NCI-H2171 treated with DMSO at 0.1 percent for 48 hours (cell line): ENCODE results near the gene DEAF1.
A peak's percentile ranks its signal among the peaks of the same experiment; 100 is the strongest.
"Not testable (repeated sequence)": the region's sequence is repeated elsewhere in the genome, so short reads cannot be mapped to it uniquely, and the experiment has no call there.

ENCODE experiments used
- DNase-seq: peaks from one replicate; lab custom pipeline; 2025; lab: John Stamatoyannopoulos, UW

Gene DEAF1

GRCh38 chr11:694563-695287 is at the start of gene DEAF1:
Gene DEAF1 (minus strand): TSS chr11:695222. CDS start chr11:695047, 175 bp downstream.
- peak; percentile 88 for DNase-seq

- no peak for DNase-seq
Observed at GRCh38 chr11:742571-743201, 47.7 kb upstream of the DEAF1 start.

- no peak for DNase-seq
Observed at GRCh38 chr11:742156-742546, 47.1 kb upstream of the DEAF1 start.

- not testable (repeated sequence) for DNase-seq
Observed at GRCh38 chr11:737899-738298, 42.9 kb upstream of the DEAF1 start.

GRCh38 chr11:737366-737765 is 42.3 kb upstream of the DEAF1 start:
- no peak for DNase-seq

- DNase-seq, result not testable (repeated sequence)
Observed at GRCh38 chr11:734541-734940, 39.5 kb upstream of the DEAF1 start.

GRCh38 chr11:733072-733471 is 38.0 kb upstream of the DEAF1 start:
- no peak for DNase-seq

GRCh38 chr11:729492-730074 is 34.6 kb upstream of the DEAF1 start:
- DNase-seq, result no peak

- no peak for DNase-seq
Observed at GRCh38 chr11:728901-729491, 34.0 kb upstream of the DEAF1 start.

GRCh38 chr11:727859-728748 is 33.1 kb upstream of the DEAF1 start:
- peak; percentile 12 for DNase-seq

GRCh38 chr11:727281-727701 is 32.3 kb upstream of the DEAF1 start:
- no peak for DNase-seq

- peak; percentile 18 for DNase-seq
Observed at GRCh38 chr11:726278-727220, 31.5 kb upstream of the DEAF1 start.

GRCh38 chr11:725624-726202 is 30.7 kb upstream of the DEAF1 start:
- DNase-seq, result no peak

GRCh38 chr11:724778-725386 is 29.9 kb upstream of the DEAF1 start:
- DNase-seq, result no peak

GRCh38 chr11:724049-724777 is 29.2 kb upstream of the DEAF1 start:
- DNase-seq, result no peak

- peak; percentile 5 for DNase-seq
Observed at GRCh38 chr11:723120-723883, 28.3 kb upstream of the DEAF1 start.

GRCh38 chr11:722346-722811 is 27.4 kb upstream of the DEAF1 start:
- no peak for DNase-seq

GRCh38 chr11:721741-722345 is 26.8 kb upstream of the DEAF1 start:
- DNase-seq, result no peak
